Rectal smooth muscle tissue (tissue), 1 donor: ENCODE measurements around the gene LRRC8A.

Experiments used
- H3K27ac ChIP-seq: one replicate; pipeline ENCODE4 v1.7.0; 2013; ENCODE audit warnings: low read depth, low read length, inconsistent platforms
- H3K27me3 ChIP-seq: one replicate; pipeline ENCODE4 v1.7.0; 2013; ENCODE audit warnings: low read length; ENCODE audit not compliant: control insufficient read depth, insufficient read depth
- H3K36me3 ChIP-seq: one replicate; pipeline ENCODE4 v1.7.0; 2013; ENCODE audit warnings: low read length; ENCODE audit not compliant: control insufficient read depth, insufficient read depth
- H3K4me1 ChIP-seq: one replicate; pipeline ENCODE4 v1.7.0; 2013; ENCODE audit warnings: low read length; ENCODE audit not compliant: control insufficient read depth, insufficient read depth
- H3K4me3 ChIP-seq: one replicate; pipeline ENCODE4 v1.7.0; 2013; ENCODE audit warnings: low read length
- H3K9ac ChIP-seq: one replicate; pipeline ENCODE4 v1.7.0; 2013; ENCODE audit warnings: low read length

Gene LRRC8A

GRCh38 chr9:128882677-128883603 is 1.0 kb downstream of the LRRC8A start:
- Histone ChIP-seq H3K9ac (peak overlapping the region; percentile 89), H3K4me1 (peaks cover 21% of the 10 kb centered on the region), H3K36me3 (peaks cover 7% of the 10 kb centered on the region), H3K27ac (peak overlapping the region; percentile 96), H3K27me3 (no peaks in the 10 kb centered on the region), H3K4me3 (peak overlapping the region; percentile 98)

GRCh38 chr9:128884164-128884563 is 2.2 kb downstream of the LRRC8A start:
- H3K27ac ChIP-seq, result no peak overlapping the region
- peaks cover 13% of the 10 kb centered on the region for H3K36me3 ChIP-seq
- no peaks in the 10 kb centered on the region for H3K27me3 ChIP-seq
- no peak overlapping the region for H3K4me3 ChIP-seq
- no peak overlapping the region for H3K9ac ChIP-seq
- H3K4me1 ChIP-seq, result peaks cover 26% of the 10 kb centered on the region

- no peak overlapping the region for H3K4me3 ChIP-seq
- H3K4me1 ChIP-seq, result peaks cover 26% of the 10 kb centered on the region
- H3K36me3 ChIP-seq, result peaks cover 15% of the 10 kb centered on the region
- H3K27me3 ChIP-seq, result no peaks in the 10 kb centered on the region
- H3K9ac ChIP-seq, result no peak overlapping the region
- peak overlapping the region; percentile 62 for H3K27ac ChIP-seq
Measured at GRCh38 chr9:128885376-128885775, 3.4 kb downstream of the LRRC8A start.

- no peak overlapping the region for H3K4me3 ChIP-seq
- H3K9ac ChIP-seq, result no peak overlapping the region
- peaks cover 17% of the 10 kb centered on the region for H3K36me3 ChIP-seq
- no peaks in the 10 kb centered on the region for H3K27me3 ChIP-seq
- peaks cover 25% of the 10 kb centered on the region for H3K4me1 ChIP-seq
- peak overlapping the region; percentile 62 for H3K27ac ChIP-seq
Measured at GRCh38 chr9:128885798-128886197, 3.9 kb downstream of the LRRC8A start.

GRCh38 chr9:128886211-128886891 is 4.4 kb downstream of the LRRC8A start:
- H3K4me3 ChIP-seq, result no peak overlapping the region
- no peak overlapping the region for H3K9ac ChIP-seq
- peak overlapping the region; percentile 62 for H3K27ac ChIP-seq
- H3K27me3 ChIP-seq, result no peaks in the 10 kb centered on the region
- H3K4me1 ChIP-seq, result peaks cover 24% of the 10 kb centered on the region
- H3K36me3 ChIP-seq, result peaks cover 17% of the 10 kb centered on the region

- Histone ChIP-seq H3K27me3 (no peaks in the 10 kb centered on the region), H3K27ac (no peak overlapping the region), H3K4me1 (peaks cover 26% of the 10 kb centered on the region), H3K36me3 (peaks cover 17% of the 10 kb centered on the region), H3K4me3 (no peak overlapping the region), H3K9ac (no peak overlapping the region)
Measured at GRCh38 chr9:128887049-128887448, 5.1 kb downstream of the LRRC8A start.

- no peaks in the 10 kb centered on the region for H3K27me3 ChIP-seq
- H3K9ac ChIP-seq, result no peak overlapping the region
- H3K4me1 ChIP-seq, result peaks cover 33% of the 10 kb centered on the region
- peaks cover 17% of the 10 kb centered on the region for H3K36me3 ChIP-seq
- H3K27ac ChIP-seq, result peak overlapping the region; percentile 41
- H3K4me3 ChIP-seq, result no peak overlapping the region
Measured at GRCh38 chr9:128887914-128888350, 6.0 kb downstream of the LRRC8A start.

- no peak overlapping the region for H3K9ac ChIP-seq
- H3K36me3 ChIP-seq, result peaks cover 12% of the 10 kb centered on the region
- peak overlapping the region; percentile 75 for H3K27ac ChIP-seq
- H3K27me3 ChIP-seq, result no peaks in the 10 kb centered on the region
- H3K4me1 ChIP-seq, result peaks cover 23% of the 10 kb centered on the region
- peak overlapping the region; percentile 14 for H3K4me3 ChIP-seq
Measured at GRCh38 chr9:128891321-128892220, 9.6 kb downstream of the LRRC8A start.

- no peak overlapping the region for H3K9ac ChIP-seq
- peak overlapping the region; percentile 32 for H3K4me3 ChIP-seq
- H3K4me1 ChIP-seq, result peaks cover 21% of the 10 kb centered on the region
- H3K27ac ChIP-seq, result peak overlapping the region; percentile 75
- H3K27me3 ChIP-seq, result no peaks in the 10 kb centered on the region
- peaks cover 10% of the 10 kb centered on the region for H3K36me3 ChIP-seq
Measured at GRCh38 chr9:128892221-128892921, 10.4 kb downstream of the LRRC8A start.

GRCh38 chr9:128893354-128893753 is 11.4 kb downstream of the LRRC8A start:
- peaks cover 15% of the 10 kb centered on the region for H3K4me1 ChIP-seq
- peak overlapping the region; percentile 75 for H3K27ac ChIP-seq
- no peak overlapping the region for H3K9ac ChIP-seq
- H3K4me3 ChIP-seq, result no peak overlapping the region
- no peaks in the 10 kb centered on the region for H3K27me3 ChIP-seq
- peaks cover 9% of the 10 kb centered on the region for H3K36me3 ChIP-seq

GRCh38 chr9:128894764-128895163 is 12.8 kb downstream of the LRRC8A start:
- Histone ChIP-seq H3K36me3 (peaks cover 4% of the 10 kb centered on the region), H3K4me1 (peaks cover 18% of the 10 kb centered on the region), H3K4me3 (no peak overlapping the region), H3K27ac (no peak overlapping the region), H3K9ac (no peak overlapping the region), H3K27me3 (no peaks in the 10 kb centered on the region)
